ENCODE data around the gene ISL2.
"Not testable (repeated sequence)": the region's sequence is repeated elsewhere in the genome, so short reads cannot be mapped to it uniquely, and the experiment has no call there.

- TF ChIP-seq YY1 (IDR thresholded peaks at IDR 0.05; ENCODE audit: insufficient read depth, insufficient read length); ZNF274 (IDR thresholded peaks at IDR 0.05; ENCODE audit: low read depth, low read length); SUZ12 (IDR thresholded peaks at IDR 0.05; ENCODE audit: extremely low read depth, insufficient read depth, insufficient read length): not testable (repeated sequence)
These were observed 38.6 kb upstream of the ISL2 start for GRCh38 chr15:76297951-76298350.
